WI38 (cell line): ENCODE results near the gene FAAH2.
"Not testable (repeated sequence)": the region's sequence is repeated elsewhere in the genome, so short reads cannot be mapped to it uniquely, and the experiment has no call there.

Source experiments
- H3K4me3 ChIP-seq: 2 replicates; pipeline ENCODE4 v1.5.1; 2011; ENCODE audit warnings: low read depth, mild to moderate bottlenecking, control low read depth, low read length
- CTCF ChIP-seq: IDR thresholded peaks from 2 replicates; pipeline ENCODE4 v1.5.1; 2012; ENCODE audit warnings: low read depth, mild to moderate bottlenecking, control low read depth, low read length

Gene FAAH2

DNA sequence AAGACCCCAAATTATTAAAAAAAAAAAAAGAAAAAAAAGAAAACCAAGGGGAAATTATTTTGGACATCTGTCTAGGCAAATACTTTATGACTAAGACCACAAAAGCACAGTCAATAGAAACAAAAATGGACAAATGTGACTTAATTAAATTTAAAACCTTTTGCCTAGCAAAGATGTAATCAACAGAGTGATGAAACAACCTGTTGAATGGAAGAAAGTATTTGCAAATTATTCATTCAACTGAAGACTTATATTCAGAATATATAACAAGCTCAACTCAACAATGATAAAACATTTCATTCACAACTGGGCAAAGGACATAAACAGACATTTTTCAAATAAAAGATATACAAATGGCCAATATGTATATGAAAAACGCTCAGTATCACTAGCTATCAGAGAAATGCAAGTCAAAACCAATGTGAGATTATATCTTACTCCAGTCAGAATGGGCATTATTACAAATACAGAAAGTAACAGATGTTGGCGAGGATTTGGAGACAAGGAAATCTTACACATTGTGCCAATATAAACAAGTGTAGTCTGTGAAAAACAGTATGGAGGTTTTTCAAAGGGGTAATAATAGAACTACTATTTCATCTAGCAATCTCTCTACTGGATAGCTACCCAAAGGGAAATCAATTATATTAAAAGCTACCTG lies 67.1 kb downstream of the FAAH2 start:
- no peak for TF ChIP-seq CTCF
- H3K4me3 ChIP-seq, result no peak overlapping the region

- H3K4me3 ChIP-seq, result no peak overlapping the region
- no peak for TF ChIP-seq CTCF
These were observed 77.6 kb downstream of the FAAH2 start for GRCh38 chrX:57364145-57364544.

- H3K4me3 ChIP-seq, result no peak overlapping the region
- no peak for TF ChIP-seq CTCF
These were observed 79.9 kb downstream of the FAAH2 start for GRCh38 chrX:57366430-57366829.

DNA sequence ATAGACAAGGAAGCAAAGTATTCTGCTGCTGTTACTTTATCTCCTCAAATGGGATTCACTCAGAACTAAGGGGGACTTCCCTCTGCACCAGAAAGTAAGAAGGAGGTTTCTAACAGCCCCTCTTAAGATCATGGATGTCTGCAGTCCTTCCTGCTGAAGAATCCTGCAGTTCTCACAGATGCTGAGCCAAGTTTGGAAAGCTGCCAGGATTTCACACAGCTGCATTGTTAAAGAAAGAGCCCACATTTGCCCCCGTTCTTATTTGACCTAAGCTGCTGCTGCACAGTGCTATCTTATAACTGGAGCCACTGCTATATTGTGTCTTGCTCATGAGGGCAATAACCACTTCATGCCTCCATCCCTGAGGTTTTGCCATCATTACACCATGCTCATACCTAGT lies 81.1 kb downstream of the FAAH2 start:
- no peak for TF ChIP-seq CTCF
- H3K4me3 ChIP-seq, result no peak overlapping the region

GRCh38 chrX:57368158-57368557 lies 81.7 kb downstream of the FAAH2 start:
- H3K4me3 ChIP-seq, result no peak overlapping the region
- TF ChIP-seq CTCF, result no peak

GRCh38 chrX:57379296-57379695 lies 92.8 kb downstream of the FAAH2 start:
- no peak for TF ChIP-seq CTCF
- no peak overlapping the region for H3K4me3 ChIP-seq

DNA sequence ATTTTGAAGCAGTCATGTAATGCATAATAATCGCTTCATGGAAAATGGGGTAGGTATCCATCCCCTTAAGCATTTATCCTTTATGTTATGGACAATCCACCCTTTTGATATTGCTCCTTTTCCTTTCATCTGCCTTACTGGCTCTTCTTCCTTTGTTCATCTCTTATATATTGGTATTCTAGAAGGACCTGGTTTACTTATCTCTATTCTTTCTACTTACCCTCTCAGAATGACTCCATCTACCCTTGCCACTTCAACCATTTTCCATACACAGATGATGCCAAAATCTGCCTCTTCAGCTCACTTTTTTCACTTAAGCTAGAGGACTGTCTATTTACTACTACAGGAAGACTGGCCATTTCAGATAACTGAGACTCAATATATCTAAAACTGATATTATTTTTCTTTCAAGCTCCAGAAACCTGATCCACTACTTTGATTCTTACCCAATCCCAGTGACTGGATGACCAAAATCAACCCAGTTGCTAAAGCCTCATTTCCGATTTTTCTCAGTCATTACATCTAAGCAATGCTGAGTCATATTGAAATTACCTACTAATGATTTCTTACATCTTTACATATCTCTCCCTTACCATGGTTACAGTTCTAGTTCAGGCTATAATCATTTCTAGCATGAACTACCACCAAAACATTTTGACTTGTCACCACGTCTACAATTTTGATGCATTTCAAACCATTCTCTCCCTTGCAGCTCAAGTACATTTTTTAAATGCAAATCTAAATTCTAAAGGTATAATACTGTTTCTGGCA lies 93.7 kb downstream of the FAAH2 start:
- TF ChIP-seq CTCF, result no peak
- no peak overlapping the region for H3K4me3 ChIP-seq

DNA sequence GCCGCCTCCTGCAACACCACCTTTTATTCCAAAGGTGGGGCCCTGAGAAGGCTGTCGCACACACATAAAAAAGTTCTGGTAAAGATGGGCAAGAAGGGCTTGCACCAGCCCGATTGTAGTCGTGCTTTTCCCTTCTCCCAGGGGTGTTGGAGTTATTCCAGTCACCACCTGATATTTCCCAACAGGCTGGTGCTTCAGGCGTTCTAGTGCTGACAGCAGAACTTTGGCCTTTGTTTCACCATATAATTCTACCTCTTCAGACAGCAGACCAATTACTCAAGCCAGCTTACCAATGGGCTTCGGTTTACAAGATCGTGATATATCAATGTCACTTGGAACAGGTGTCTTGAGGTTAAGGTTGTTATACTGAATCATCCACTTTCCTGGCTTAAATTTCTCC lies 107.7 kb downstream of the FAAH2 start:
- H3K4me3 ChIP-seq, result not testable (repeated sequence)

DNA sequence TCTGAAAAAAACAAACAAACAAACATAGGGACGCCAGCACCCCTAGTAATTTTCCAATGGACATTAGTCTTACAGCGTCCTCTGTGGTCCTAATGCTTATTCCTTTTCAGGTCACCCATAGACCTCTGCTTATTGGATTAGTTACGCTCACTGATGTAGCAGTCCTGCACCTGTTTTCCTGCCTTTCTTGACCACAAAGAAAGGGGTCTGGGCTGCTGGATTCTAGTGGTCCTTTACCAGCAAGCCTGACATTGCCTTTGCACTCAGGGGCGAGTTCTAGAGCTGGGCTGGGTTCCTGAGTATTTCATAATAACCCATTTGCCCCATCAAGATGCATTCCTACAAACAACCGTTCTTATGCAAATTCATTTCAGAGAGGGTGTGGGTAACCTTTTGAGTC lies 116.7 kb downstream of the FAAH2 start:
- H3K4me3 ChIP-seq, result not testable (repeated sequence)
